Activated T-helper 1 cell treated with anti-CD3 and anti-CD28 coated beads, Interleukin-2, amount 50 U/mL, for 16 hours (primary cell): ENCODE results near the gene PREX1.
A peak's percentile ranks its signal among the peaks of the same experiment; 100 is the strongest.

Experiments used
- DNase-seq, 2 donors: peaks; one replicate each; pipeline ENCODE4 v3.0.0-alpha.2; 2020; ENCODE audit warnings: low read depth in 1 of 2, low spot score in 1 of 2

PREX1 gene

GRCh38 chr20:48665785-48666184, 162.0 kb downstream of the PREX1 start:
- no peak for DNase-seq

- DNase-seq: no peak
Measured at GRCh38 chr20:48662711-48663110, 165.1 kb downstream of the PREX1 start.

GRCh38 chr20:48661575-48662455, 166.0 kb downstream of the PREX1 start:
- no peak for DNase-seq

GRCh38 chr20:48660788-48661187, 167.0 kb downstream of the PREX1 start:
- DNase-seq: no peak

GRCh38 chr20:48659858-48660257, 167.9 kb downstream of the PREX1 start:
- DNase-seq: no peak

- DNase-seq: no peak
Measured at GRCh38 chr20:48658505-48658904, 169.3 kb downstream of the PREX1 start.

- DNase-seq: no peak
Measured at GRCh38 chr20:48658198-48658476, 169.7 kb downstream of the PREX1 start.

GRCh38 chr20:48657426-48658197, 170.2 kb downstream of the PREX1 start:
- DNase-seq: peak; percentile 17 to 44

GRCh38 chr20:48656661-48657211, 171.1 kb downstream of the PREX1 start:
- DNase-seq: no peak

GRCh38 chr20:48656137-48656536, 171.7 kb downstream of the PREX1 start:
- DNase-seq: no peak

GRCh38 chr20:48653706-48654051, 174.1 kb downstream of the PREX1 start:
- no peak for DNase-seq

- no peak for DNase-seq
Measured at GRCh38 chr20:48652961-48653705, 174.7 kb downstream of the PREX1 start.

GRCh38 chr20:48651960-48652359, 175.8 kb downstream of the PREX1 start:
- DNase-seq: no peak

GRCh38 chr20:48651271-48651670, 176.5 kb downstream of the PREX1 start:
- DNase-seq: no peak

- no peak for DNase-seq
Measured at GRCh38 chr20:48649868-48650267, 177.9 kb downstream of the PREX1 start.

GRCh38 chr20:48649104-48649626, 178.6 kb downstream of the PREX1 start:
- no peak for DNase-seq

GRCh38 chr20:48648482-48649051, 179.2 kb downstream of the PREX1 start:
- no peak for DNase-seq

- no peak for DNase-seq
Measured at GRCh38 chr20:48647858-48648257, 179.9 kb downstream of the PREX1 start.

- DNase-seq: no peak
Measured at GRCh38 chr20:48645666-48646065, 182.1 kb downstream of the PREX1 start.

GRCh38 chr20:48644286-48644828, 183.4 kb downstream of the PREX1 start:
- DNase-seq: no peak
